HCT116 (cell line): Measurements from ENCODE around the gene HSP90AA1. TPM values are rescaled to one million over a fixed set of nuclear protein-coding genes. Genes with fewer than 3 reads are reported as not detected.

Experiments used
- ATAC-seq: fragments of 200-7000 bp; cut with Tn5 transposase; 2 replicates; pipeline ENCODE4 v1.9.1; 2020; ENCODE audit warnings: mild to moderate bottlenecking, moderate library complexity
- BruUV-seq: library from RNA; stranded (reverse); fragments of 400-500 nt; replicated peaks from 2 replicates; lab custom pipeline; 2021; lab: Mats Ljungman, UMichigan
- CTCF ChIA-PET: fragments of 300-600 bp; sonication (Branson Sonifier 250); formaldehyde crosslinking; loops from one replicate; lab custom pipeline; 2021; ENCODE audit warnings: antibody characterized with exemption; lab: Charles Lee
- POLR2A ChIA-PET: fragments of 300-600, 350-600 bp; sonication (Branson Sonifier 250); formaldehyde crosslinking; loops from one replicate; lab custom pipeline; 2021; ENCODE audit warnings: antibody characterized with exemption; lab: Charles Lee
- RAD21 ChIA-PET, 2 experiments: fragments of 300-600 bp; sonication (Branson Sonifier 250); formaldehyde crosslinking; loops; one replicate each; lab custom pipeline; 2023; ENCODE audit warnings: low total read pairs in 2 of 2; ENCODE audit not compliant: uncharacterized antibody in 2 of 2, unreplicated experiment in 2 of 2, low non-redundant PET in 1 of 2; lab: Charles Lee
- DNase-seq: peaks from one replicate; pipeline ENCODE4 v3.0.0-alpha.2; 2010; ENCODE audit warnings: low read depth, low spot score
- H2AFZ ChIP-seq: fragments of 200-600 bp; shearing (Covaris generic), sonication (generic); 2 replicates; pipeline ENCODE4 v1.6.1; 2017; ENCODE audit warnings: low read depth, mixed run types, mixed read lengths, antibody characterized with exemption, low read length; ENCODE audit not compliant: poor library complexity, severe bottlenecking
- H3K27ac ChIP-seq: 2 replicates; pipeline ENCODE4 v1.5.1; 2012; ENCODE audit warnings: low read depth, low read length
- H3K27me3 ChIP-seq: fragments of 200-600 bp; sonication (generic); 2 replicates; pipeline ENCODE4 v1.6.1; 2016; ENCODE audit warnings: mixed run types, low read length, mixed read lengths; ENCODE audit not compliant: insufficient read depth
- H3K36me3 ChIP-seq, 2 experiments: fragments of 200-500 bp in 1 of 2; fragments of 200-600 bp in 1 of 2; sonication (Bioruptor generic) in 1 of 2; sonication (generic) in 1 of 2; 2 replicates each; pipeline versions ENCODE4 v1.5.1 to v1.6.1; 2014 to 2016; ENCODE audit warnings: low read length in 2 of 2, inconsistent platforms in 1 of 2, mixed read lengths in 1 of 2, mixed run types in 1 of 2; ENCODE audit not compliant: insufficient read depth in 2 of 2, control insufficient read depth in 1 of 2
- H3K4me1 ChIP-seq, 2 experiments: fragments of 200-600 bp in 1 of 2; sonication (generic) in 1 of 2; 2 replicates each; pipeline versions ENCODE4 v1.5.1 to v1.6.1; 2012 to 2017; ENCODE audit warnings: low read length in 2 of 2, inconsistent platforms in 1 of 2, mild to moderate bottlenecking in 1 of 2, mixed read lengths in 1 of 2, mixed run types in 1 of 2, moderate library complexity in 1 of 2; ENCODE audit not compliant: insufficient read depth in 2 of 2, control insufficient read depth in 1 of 2
- H3K4me2 ChIP-seq: fragments of 200-600 bp; sonication (generic); 2 replicates; pipeline ENCODE4 v1.6.1; 2017; ENCODE audit warnings: mixed run types, low read length, mixed read lengths
- H3K4me3 ChIP-seq, 2 experiments: fragments of 200-600 bp in 1 of 2; sonication (generic) in 1 of 2; replicated peaks in 1 of 2; 2 replicates each; pipeline ENCODE4 v1.5.1; 2011 to 2016; ENCODE audit warnings: low read length in 2 of 2, control low read depth in 1 of 2, low read depth in 1 of 2, mild to moderate bottlenecking in 1 of 2, mixed read lengths in 1 of 2, mixed run types in 1 of 2
- H3K79me2 ChIP-seq: fragments of 200-600 bp; sonication (generic); 2 replicates; pipeline ENCODE4 v1.6.1; 2017; ENCODE audit warnings: mild to moderate bottlenecking, mixed run types, low read length, moderate library complexity, mixed read lengths; ENCODE audit not compliant: insufficient read depth
- H3K9ac ChIP-seq: fragments of 200-600 bp; sonication (generic); 2 replicates; pipeline ENCODE4 v1.6.1; 2016; ENCODE audit warnings: low read length, mixed read lengths
- H3K9me2 ChIP-seq: fragments of 200-600 bp; sonication (generic), shearing (Covaris generic); 2 replicates; pipeline ENCODE4 v1.6.1; 2017; ENCODE audit warnings: mixed run types, mild to moderate bottlenecking, moderate library complexity; ENCODE audit not compliant: insufficient read depth
- H3K9me3 ChIP-seq, 2 experiments: fragments of 200-500 bp in 1 of 2; fragments of 200-600 bp in 1 of 2; sonication (Bioruptor generic) in 1 of 2; sonication (generic) in 1 of 2; 2 replicates each; pipeline ENCODE4 v1.6.1; 2014 to 2017; ENCODE audit warnings: low read length in 2 of 2, mixed read lengths in 2 of 2, inconsistent platforms in 1 of 2, low read depth in 1 of 2, mild to moderate bottlenecking in 1 of 2, mixed run types in 1 of 2, moderate library complexity in 1 of 2; ENCODE audit not compliant: control insufficient read depth in 1 of 2, insufficient read depth in 1 of 2
- H4K20me1 ChIP-seq: fragments of 200-600 bp; sonication (generic), shearing (Covaris generic); 2 replicates; pipeline ENCODE4 v1.6.1; 2017; ENCODE audit warnings: mixed run types, mild to moderate bottlenecking, moderate library complexity; ENCODE audit not compliant: insufficient read depth
- CEBPB ChIP-seq: IDR thresholded peaks from 2 replicates; pipeline ENCODE4 v1.6.1; 2012; ENCODE audit warnings: low read depth
- CTCF ChIP-seq, 3 experiments: fragments of 200-600 bp in 1 of 3; sonication (generic) in 1 of 3; IDR thresholded peaks in 2 of 3; conservative IDR thresholded peaks in 1 of 3; 2 replicates each; pipeline ENCODE4 v1.5.1; 2012 to 2017; ENCODE audit warnings: low read depth in 2 of 3, low read length in 2 of 3, antibody characterized with exemption in 1 of 3, borderline replicate concordance in 1 of 3, control low read depth in 1 of 3, mild to moderate bottlenecking in 1 of 3, mixed read lengths in 1 of 3, mixed run types in 1 of 3, moderate library complexity in 1 of 3; ENCODE audit not compliant: insufficient read depth in 1 of 3
- EGR1 ChIP-seq: IDR thresholded peaks from 2 replicates; pipeline ENCODE4 v1.6.1; 2012; ENCODE audit warnings: low read depth
- ELF1 ChIP-seq: IDR thresholded peaks from 2 replicates; pipeline ENCODE4 v1.6.1; 2012; ENCODE audit warnings: low read depth, borderline replicate concordance
- EZH2 ChIP-seq: fragments of 200-600 bp; sonication (generic); IDR thresholded peaks from 2 replicates; pipeline ENCODE4 v1.6.1; 2017; ENCODE audit warnings: antibody characterized with exemption, mixed run types
- FOSL1 ChIP-seq: IDR thresholded peaks from 2 replicates; pipeline ENCODE4 v1.6.1; 2012; ENCODE audit warnings: low read depth
- JUND ChIP-seq: IDR thresholded peaks from 2 replicates; pipeline ENCODE4 v1.6.1; 2012
- RAD21 ChIP-seq: IDR thresholded peaks from 2 replicates; pipeline ENCODE4 v1.6.1; 2012; ENCODE audit warnings: low read depth, mild to moderate bottlenecking
- REST ChIP-seq: IDR thresholded peaks from 2 replicates; pipeline ENCODE4 v1.6.1; 2012; ENCODE audit warnings: low read depth
- SIN3A ChIP-seq: IDR thresholded peaks from 2 replicates; pipeline ENCODE4 v1.6.1; 2012; ENCODE audit warnings: low read depth
- SP1 ChIP-seq: IDR thresholded peaks from 2 replicates; pipeline ENCODE4 v1.6.1; 2012; ENCODE audit warnings: low read depth
- SRF ChIP-seq: IDR thresholded peaks from 2 replicates; pipeline ENCODE4 v1.6.1; 2012; ENCODE audit warnings: low read depth
- TCF7L2 ChIP-seq: IDR thresholded peaks from 2 replicates; pipeline ENCODE4 v1.7.0; 2011; ENCODE audit warnings: borderline replicate concordance, inconsistent platforms; ENCODE audit not compliant: insufficient read depth, insufficient read length; ENCODE audit errors: extremely low read depth
- ZBTB33 ChIP-seq: IDR thresholded peaks from 2 replicates; pipeline ENCODE4 v1.6.1; 2011; ENCODE audit warnings: mild to moderate bottlenecking, low read length, moderate library complexity; ENCODE audit not compliant: insufficient replicate concordance; ENCODE audit errors: extremely low read depth
- ZNF274 ChIP-seq: fragments of 200-500 bp; sonication (Bioruptor generic); IDR thresholded peaks from 2 replicates; pipeline ENCODE4 v1.6.1; 2014; ENCODE audit warnings: mild to moderate bottlenecking, low read depth, low read length, inconsistent platforms
- intact Hi-C: fragments of 100-400 bp; cut with micrococcal nuclease; formaldehyde crosslinking; loops from 2 replicates; pipeline ENCODE4 v1.10.0; 2022
- total RNA-seq: library from RNA; stranded (reverse); gene quantifications from one replicate; pipeline ENCODE4 v1.2.1, GENCODE V29; 2021; ENCODE audit not compliant: unreplicated experiment

The HSP90AA1 gene
- total RNA-seq, 1 experiment from 2014 or later: 1,380 TPM

GRCh38 chr14:102126807-102127455 is 40.1 kb upstream of the HSP90AA1 start:
- intact Hi-C loops: no loop called here
- no peak overlapping the region for H3K4me3 ChIP-seq
- no peak overlapping the region for H3K9ac ChIP-seq
- no peaks in the 10 kb centered on the region for H3K36me3 ChIP-seq
- H3K9me2 ChIP-seq: no peaks in the 10 kb centered on the region
- no peak for ATAC-seq
- H3K4me2 ChIP-seq: no peak overlapping the region
- no peaks in the 10 kb centered on the region for H3K9me3 ChIP-seq
- RAD21 ChIA-PET: no interaction called here
- BruUV-seq: no TSS peak
- no peak for DNase-seq
- H2AFZ ChIP-seq: no peak overlapping the region
- no peaks in the 10 kb centered on the region for H3K79me2 ChIP-seq
- H3K27ac ChIP-seq: no peak overlapping the region
- H3K4me1 ChIP-seq: peaks cover 0 to 3% of the 10 kb centered on the region in 2 experiments; a peak in 1 of 4 replicates
- TF ChIP-seq TCF7L2: no peak
- no peak for TF ChIP-seq EZH2
- no peak for TF ChIP-seq CTCF (IDR thresholded peaks at IDR 0.05 in 2 of 3, conservative IDR thresholded peaks at IDR 0.05 in 1 of 3; ENCODE audit: borderline replicate concordance in 1 of 3, insufficient read depth in 1 of 3, low read depth in 2 of 3, low read length in 2 of 3)
- no peak for TF ChIP-seq SP1
- TF ChIP-seq SRF: no peak
- TF ChIP-seq REST: no peak
- no peak for TF ChIP-seq ZBTB33
- no peak for TF ChIP-seq ZNF274
- TF ChIP-seq ELF1: no peak
- TF ChIP-seq RAD21: no peak
- TF ChIP-seq FOSL1: no peak
- TF ChIP-seq JUND: no peak
- no peak for TF ChIP-seq CEBPB
- no peak for TF ChIP-seq EGR1
- no peak for TF ChIP-seq SIN3A
- no peaks in the 10 kb centered on the region for H4K20me1 ChIP-seq
- POLR2A ChIA-PET: no interaction called here
- CTCF ChIA-PET: no interaction called here
- H3K27me3 ChIP-seq: no peaks in the 10 kb centered on the region
